Adrenal gland (tissue), 5 donors: ENCODE results near the gene NFE2L2.

Experiments
- POLR2A ChIP-seq, 2 donors: fragments of 450-650 bp; IDR thresholded peaks; one replicate each; pipeline ENCODE4 v1.6.1; 2017; ENCODE audit warnings: antibody characterized with exemption in 2 of 2, mild to moderate bottlenecking in 2 of 2, moderate library complexity in 1 of 2
- TF ChIP-seq, protein P1 (sequence below), 6 experiments: fragments of 450-650 bp in 4 of 6; fragments of 200-600 bp in 2 of 6; sonication (generic) in 1 of 6; IDR thresholded peaks; 1 replicate in 5 of 6; 2 replicates in 1 of 6; pipeline versions ENCODE4 v1.5.1 to v1.8.0; 2016 to 2021; ENCODE audit warnings: antibody characterized with exemption in 6 of 6, mild to moderate bottlenecking in 2 of 6, moderate library complexity in 1 of 6
- donor health status: DM: no; HTN: no; CAD: no.

DNA sequence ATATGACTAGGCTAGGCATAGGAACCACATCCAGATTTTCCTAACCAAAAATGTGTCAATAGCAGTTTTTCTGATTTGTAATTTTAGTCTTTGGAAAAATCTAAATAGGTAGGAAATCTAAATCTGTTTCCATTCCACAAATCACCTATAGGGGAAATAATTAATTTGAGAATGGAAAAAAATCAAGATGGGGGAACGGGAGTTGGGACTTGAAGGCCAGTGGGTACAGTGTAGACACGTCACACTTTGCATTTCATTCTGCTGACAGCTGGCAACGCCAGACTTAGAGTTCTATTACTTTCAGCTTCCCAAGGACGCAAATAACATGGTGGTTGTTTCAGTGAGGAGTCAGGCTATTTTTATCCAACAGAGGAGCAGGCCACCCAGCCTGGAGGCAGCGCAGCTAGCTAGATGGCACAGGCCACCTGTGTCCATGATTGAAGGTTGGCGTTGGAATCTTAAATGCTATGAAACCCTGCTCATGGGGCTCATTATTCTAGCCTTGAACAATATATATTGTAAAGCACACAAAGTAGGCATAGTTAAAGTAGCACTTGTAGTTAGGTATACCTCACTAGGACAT is 28.6 kb downstream of the NFE2L2 start:
- TF ChIP-seq, protein P1, sequence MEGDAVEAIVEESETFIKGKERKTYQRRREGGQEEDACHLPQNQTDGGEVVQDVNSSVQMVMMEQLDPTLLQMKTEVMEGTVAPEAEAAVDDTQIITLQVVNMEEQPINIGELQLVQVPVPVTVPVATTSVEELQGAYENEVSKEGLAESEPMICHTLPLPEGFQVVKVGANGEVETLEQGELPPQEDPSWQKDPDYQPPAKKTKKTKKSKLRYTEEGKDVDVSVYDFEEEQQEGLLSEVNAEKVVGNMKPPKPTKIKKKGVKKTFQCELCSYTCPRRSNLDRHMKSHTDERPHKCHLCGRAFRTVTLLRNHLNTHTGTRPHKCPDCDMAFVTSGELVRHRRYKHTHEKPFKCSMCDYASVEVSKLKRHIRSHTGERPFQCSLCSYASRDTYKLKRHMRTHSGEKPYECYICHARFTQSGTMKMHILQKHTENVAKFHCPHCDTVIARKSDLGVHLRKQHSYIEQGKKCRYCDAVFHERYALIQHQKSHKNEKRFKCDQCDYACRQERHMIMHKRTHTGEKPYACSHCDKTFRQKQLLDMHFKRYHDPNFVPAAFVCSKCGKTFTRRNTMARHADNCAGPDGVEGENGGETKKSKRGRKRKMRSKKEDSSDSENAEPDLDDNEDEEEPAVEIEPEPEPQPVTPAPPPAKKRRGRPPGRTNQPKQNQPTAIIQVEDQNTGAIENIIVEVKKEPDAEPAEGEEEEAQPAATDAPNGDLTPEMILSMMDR (IDR thresholded peaks at IDR 0.05) = peak in 3 of 6 experiments; percentile 9 to 22 (median 13)
- TF ChIP-seq POLR2A (IDR thresholded peaks at IDR 0.05) = peak in 1 of 2 donors; percentile 29
